ENCODE data around the gene WDR20. TPM values are rescaled to one million over a fixed set of nuclear protein-coding genes. Genes with fewer than 3 reads are reported as not detected.

Gene WDR20
- total RNA-seq, 1 experiment from 2014 or later: 24.2 TPM

GRCh38 chr14:102211240-102211639 is 71.5 kb downstream of the WDR20 start:
- DNase-seq (ENCODE audit: low spot score): no peak
- in situ Hi-C loops (cut with HindIII; ENCODE audit: low sequenced_read_pairs): no loop called here

- no peak for DNase-seq (ENCODE audit: low spot score)
- in situ Hi-C loops (cut with HindIII; ENCODE audit: low sequenced_read_pairs): no loop called here
These were observed 72.7 kb downstream of the WDR20 start for GRCh38 chr14:102212356-102212755.

- DNase-seq (ENCODE audit: low spot score): no peak
- in situ Hi-C loops (cut with HindIII; ENCODE audit: low sequenced_read_pairs): no loop called here
These were observed 73.1 kb downstream of the WDR20 start for GRCh38 chr14:102212845-102213244.

GRCh38 chr14:102213470-102213869 is 73.8 kb downstream of the WDR20 start:
- in situ Hi-C loops (cut with HindIII; ENCODE audit: low sequenced_read_pairs): no loop called here
- no peak for DNase-seq (ENCODE audit: low spot score)

- in situ Hi-C loops (cut with HindIII; ENCODE audit: low sequenced_read_pairs): no loop called here
- no peak for DNase-seq (ENCODE audit: low spot score)
These were observed 74.4 kb downstream of the WDR20 start for GRCh38 chr14:102213984-102214658.

GRCh38 chr14:102215071-102215470 is 75.4 kb downstream of the WDR20 start:
- in situ Hi-C loops (cut with HindIII; ENCODE audit: low sequenced_read_pairs): no loop called here

GRCh38 chr14:102215576-102216250 is 76.0 kb downstream of the WDR20 start:
- in situ Hi-C loops (cut with HindIII; ENCODE audit: low sequenced_read_pairs): no loop called here
- DNase-seq (ENCODE audit: low spot score): no peak

More at GRCh38 chr14:102215071-102215470, 75.4 kb downstream of the WDR20 start:
- DNase-seq (ENCODE audit: low spot score): peak; percentile 69

- in situ Hi-C loops (cut with HindIII; ENCODE audit: low sequenced_read_pairs): no loop called here
- no peak for DNase-seq (ENCODE audit: low spot score)
These were observed 77.7 kb downstream of the WDR20 start for GRCh38 chr14:102217399-102217798.

GRCh38 chr14:102217987-102218421 is 78.3 kb downstream of the WDR20 start:
- in situ Hi-C loops (cut with HindIII; ENCODE audit: low sequenced_read_pairs): no loop called here
- DNase-seq (ENCODE audit: low spot score): no peak

GRCh38 chr14:102218688-102219087 is 79.0 kb downstream of the WDR20 start:
- in situ Hi-C loops (cut with HindIII; ENCODE audit: low sequenced_read_pairs): no loop called here

GRCh38 chr14:102219316-102219715 is 79.6 kb downstream of the WDR20 start:
- DNase-seq (ENCODE audit: low spot score): no peak
- in situ Hi-C loops (cut with HindIII; ENCODE audit: low sequenced_read_pairs): no loop called here

More at GRCh38 chr14:102218688-102219087, 79.0 kb downstream of the WDR20 start:
- peak; percentile 61 for DNase-seq (ENCODE audit: low spot score)

- in situ Hi-C loops (cut with HindIII; ENCODE audit: low sequenced_read_pairs): no loop called here
- no peak for DNase-seq (ENCODE audit: low spot score)
These were observed 80.3 kb downstream of the WDR20 start for GRCh38 chr14:102220031-102220430.

GRCh38 chr14:102221026-102221425 is 81.3 kb downstream of the WDR20 start:
- in situ Hi-C loops (cut with HindIII; ENCODE audit: low sequenced_read_pairs): no loop called here
- DNase-seq (ENCODE audit: low spot score): no peak

- in situ Hi-C loops (cut with HindIII; ENCODE audit: low sequenced_read_pairs): no loop called here
- DNase-seq (ENCODE audit: low spot score): no peak
These were observed 82.4 kb downstream of the WDR20 start for GRCh38 chr14:102222009-102222575.

- in situ Hi-C loops (cut with HindIII; ENCODE audit: low sequenced_read_pairs): no loop called here
- no peak for DNase-seq (ENCODE audit: low spot score)
These were observed 83.1 kb downstream of the WDR20 start for GRCh38 chr14:102222751-102223150.

GRCh38 chr14:102223682-102224081 is 84.0 kb downstream of the WDR20 start:
- DNase-seq (ENCODE audit: low spot score): no peak
- in situ Hi-C loops (cut with HindIII; ENCODE audit: low sequenced_read_pairs): no loop called here

- in situ Hi-C loops (cut with HindIII; ENCODE audit: low sequenced_read_pairs): no loop called here
- DNase-seq (ENCODE audit: low spot score): no peak
These were observed 85.7 kb downstream of the WDR20 start for GRCh38 chr14:102225386-102225785.

GRCh38 chr14:102225936-102226335 is 86.2 kb downstream of the WDR20 start:
- peak; percentile 86 for DNase-seq (ENCODE audit: low spot score)

GRCh38 chr14:102226356-102227125 is 86.8 kb downstream of the WDR20 start:
- no peak for DNase-seq (ENCODE audit: low spot score)
- in situ Hi-C loops (cut with HindIII; ENCODE audit: low sequenced_read_pairs): no loop called here

More at GRCh38 chr14:102225936-102226335, 86.2 kb downstream of the WDR20 start:
- in situ Hi-C loops (cut with HindIII; ENCODE audit: low sequenced_read_pairs): no loop called here
